ENCODE measurements around the gene ZBTB48. TPM values are rescaled to one million over a fixed set of nuclear protein-coding genes. Genes with fewer than 3 reads are reported as not detected.

The ZBTB48 gene
- total RNA-seq, 1 donor from 2014 or later, result 49.7 TPM

DNA sequence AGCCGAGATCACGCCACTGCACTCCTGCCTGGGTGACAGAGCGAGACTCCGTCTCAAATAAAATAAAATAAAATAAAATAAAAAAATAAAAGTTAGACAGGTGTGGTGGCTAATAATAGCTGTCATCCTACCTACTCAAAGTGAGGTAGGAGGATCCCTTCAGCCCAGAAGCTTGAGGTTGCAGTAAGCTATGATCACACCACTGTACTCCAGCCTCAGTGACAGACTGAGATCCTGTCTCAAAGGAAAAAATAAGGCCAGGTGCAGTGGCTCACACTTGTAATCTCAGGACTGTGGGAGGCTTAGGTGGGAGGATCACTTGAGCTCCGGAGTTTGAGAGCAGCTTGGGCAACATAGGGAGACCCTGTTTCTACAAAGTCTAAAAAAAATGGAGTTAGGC is 43.5 kb upstream of the ZBTB48 start:
- no peak overlapping the region for H3K27ac Mint-ChIP-seq
- H3K4me3 Mint-ChIP-seq (ENCODE audit: low read depth), result no peak overlapping the region
- no peaks in the 10 kb centered on the region for H3K27me3 Mint-ChIP-seq
- no peak for DNase-seq (ENCODE audit: low spot score, unreplicated experiment)
- no peaks in the 10 kb centered on the region for H3K9me3 Mint-ChIP-seq (ENCODE audit: low read depth)
- TF ChIP-seq, protein P1, sequence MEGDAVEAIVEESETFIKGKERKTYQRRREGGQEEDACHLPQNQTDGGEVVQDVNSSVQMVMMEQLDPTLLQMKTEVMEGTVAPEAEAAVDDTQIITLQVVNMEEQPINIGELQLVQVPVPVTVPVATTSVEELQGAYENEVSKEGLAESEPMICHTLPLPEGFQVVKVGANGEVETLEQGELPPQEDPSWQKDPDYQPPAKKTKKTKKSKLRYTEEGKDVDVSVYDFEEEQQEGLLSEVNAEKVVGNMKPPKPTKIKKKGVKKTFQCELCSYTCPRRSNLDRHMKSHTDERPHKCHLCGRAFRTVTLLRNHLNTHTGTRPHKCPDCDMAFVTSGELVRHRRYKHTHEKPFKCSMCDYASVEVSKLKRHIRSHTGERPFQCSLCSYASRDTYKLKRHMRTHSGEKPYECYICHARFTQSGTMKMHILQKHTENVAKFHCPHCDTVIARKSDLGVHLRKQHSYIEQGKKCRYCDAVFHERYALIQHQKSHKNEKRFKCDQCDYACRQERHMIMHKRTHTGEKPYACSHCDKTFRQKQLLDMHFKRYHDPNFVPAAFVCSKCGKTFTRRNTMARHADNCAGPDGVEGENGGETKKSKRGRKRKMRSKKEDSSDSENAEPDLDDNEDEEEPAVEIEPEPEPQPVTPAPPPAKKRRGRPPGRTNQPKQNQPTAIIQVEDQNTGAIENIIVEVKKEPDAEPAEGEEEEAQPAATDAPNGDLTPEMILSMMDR (IDR thresholded peaks at IDR 0.05; ENCODE audit: unreplicated experiment), result no peak
- peaks cover 14% of the 10 kb centered on the region for H3K36me3 Mint-ChIP-seq (ENCODE audit: insufficient read depth)
- no peaks in the 10 kb centered on the region for H3K4me1 Mint-ChIP-seq (ENCODE audit: low read depth)

DNA sequence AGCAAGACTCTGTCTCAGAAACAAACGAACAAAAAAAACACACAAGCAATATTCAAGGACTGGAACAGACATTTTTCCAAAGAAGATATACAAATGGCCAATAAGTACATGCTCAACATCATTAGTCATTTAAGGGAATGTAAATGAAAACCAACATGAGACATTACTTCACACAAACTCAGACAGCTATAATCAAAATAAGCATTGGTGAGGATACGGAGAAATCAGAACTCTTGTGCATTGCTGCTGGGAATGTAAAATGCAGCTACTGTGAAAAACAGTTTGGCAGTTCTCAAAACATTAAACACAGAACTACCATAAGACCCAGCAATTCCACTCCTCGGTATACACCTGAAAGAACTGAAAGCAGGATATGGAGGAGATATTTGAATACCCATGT is 40.8 kb upstream of the ZBTB48 start:
- Mint-ChIP-seq H3K4me3 (ENCODE audit: low read depth) (no peak overlapping the region), H3K27ac (no peak overlapping the region), H3K4me1 (ENCODE audit: low read depth) (no peaks in the 10 kb centered on the region), H3K27me3 (no peaks in the 10 kb centered on the region), H3K36me3 (ENCODE audit: insufficient read depth) (peaks cover 10% of the 10 kb centered on the region), H3K9me3 (ENCODE audit: low read depth) (no peaks in the 10 kb centered on the region)
- TF ChIP-seq, protein P1 (IDR thresholded peaks at IDR 0.05; ENCODE audit: unreplicated experiment), result no peak
- DNase-seq (ENCODE audit: low spot score, unreplicated experiment), result no peak

DNA sequence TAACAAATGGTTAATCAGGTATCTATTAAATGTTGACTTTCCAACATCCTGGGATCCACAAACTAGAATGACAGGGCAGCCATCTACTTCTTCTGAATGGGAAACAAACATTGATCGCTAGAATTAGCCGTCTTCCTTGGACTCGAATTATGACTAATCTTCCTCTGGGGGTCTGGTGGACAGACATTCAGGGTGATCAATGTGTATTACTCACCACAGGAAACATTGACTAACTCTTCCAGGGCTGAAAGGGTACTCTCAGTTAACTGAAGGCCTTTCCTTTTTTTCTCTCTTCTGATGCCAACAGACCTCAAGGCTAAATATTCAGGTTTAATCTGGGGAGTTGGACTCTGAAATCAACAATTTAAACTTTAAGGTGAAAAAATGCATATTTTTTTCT is 35.0 kb upstream of the ZBTB48 start:
- no peaks in the 10 kb centered on the region for H3K4me1 Mint-ChIP-seq (ENCODE audit: low read depth)
- no peak overlapping the region for H3K27ac Mint-ChIP-seq
- H3K9me3 Mint-ChIP-seq (ENCODE audit: low read depth), result no peaks in the 10 kb centered on the region
- no peak overlapping the region for H3K4me3 Mint-ChIP-seq (ENCODE audit: low read depth)
- DNase-seq (ENCODE audit: low spot score, unreplicated experiment), result no peak
- TF ChIP-seq, protein P1 (IDR thresholded peaks at IDR 0.05; ENCODE audit: unreplicated experiment), result no peak
- H3K36me3 Mint-ChIP-seq (ENCODE audit: insufficient read depth), result peaks cover 26% of the 10 kb centered on the region
- no peaks in the 10 kb centered on the region for H3K27me3 Mint-ChIP-seq

DNA sequence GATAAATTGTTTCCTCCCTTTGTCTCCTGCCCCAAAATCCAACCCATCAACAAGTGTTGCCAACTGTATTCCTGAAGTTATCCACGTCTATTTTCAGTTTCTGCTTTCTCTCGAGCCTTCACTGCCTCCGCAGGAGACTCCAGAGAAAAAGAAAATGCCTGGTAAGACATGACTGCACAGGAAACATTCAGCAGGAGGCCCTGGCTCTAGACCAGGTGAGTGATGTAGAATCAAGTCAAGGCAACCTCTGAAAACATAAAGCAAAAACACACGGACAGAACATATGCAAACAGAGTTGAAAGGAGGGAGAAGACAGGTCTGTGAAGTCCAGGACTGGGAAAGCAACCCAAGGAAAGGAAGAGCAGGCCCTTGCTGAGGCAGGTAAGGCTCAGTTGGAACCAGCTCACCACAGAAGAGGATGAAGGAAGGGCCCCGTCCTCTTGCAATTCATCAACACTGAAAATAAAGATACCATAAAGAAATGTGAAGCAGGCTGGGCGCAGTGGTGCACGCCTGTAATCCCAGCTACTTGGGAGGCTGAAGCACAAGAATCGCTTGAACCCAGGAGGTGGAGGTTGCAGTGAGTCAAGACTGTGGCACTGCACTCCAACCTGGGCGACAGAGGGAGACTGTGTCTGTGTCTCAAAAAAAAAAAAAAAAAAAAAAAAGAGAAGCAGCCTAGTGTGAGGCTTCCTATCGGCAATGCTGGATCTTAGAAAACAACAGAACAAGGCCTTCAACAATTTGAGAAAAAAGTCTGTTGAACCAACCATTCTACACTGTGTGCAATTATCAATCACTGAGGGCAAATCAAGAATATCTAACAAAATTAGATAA is 34.3 kb upstream of the ZBTB48 start:
- DNase-seq (ENCODE audit: low spot score, unreplicated experiment), result no peak
- Mint-ChIP-seq H3K9me3 (ENCODE audit: low read depth) (no peaks in the 10 kb centered on the region), H3K27me3 (no peaks in the 10 kb centered on the region), H3K4me1 (ENCODE audit: low read depth) (no peaks in the 10 kb centered on the region), H3K36me3 (ENCODE audit: insufficient read depth) (peaks cover 28% of the 10 kb centered on the region), H3K27ac (no peak overlapping the region), H3K4me3 (ENCODE audit: low read depth) (no peak overlapping the region)
- TF ChIP-seq, protein P1 (IDR thresholded peaks at IDR 0.05; ENCODE audit: unreplicated experiment), result no peak

DNA sequence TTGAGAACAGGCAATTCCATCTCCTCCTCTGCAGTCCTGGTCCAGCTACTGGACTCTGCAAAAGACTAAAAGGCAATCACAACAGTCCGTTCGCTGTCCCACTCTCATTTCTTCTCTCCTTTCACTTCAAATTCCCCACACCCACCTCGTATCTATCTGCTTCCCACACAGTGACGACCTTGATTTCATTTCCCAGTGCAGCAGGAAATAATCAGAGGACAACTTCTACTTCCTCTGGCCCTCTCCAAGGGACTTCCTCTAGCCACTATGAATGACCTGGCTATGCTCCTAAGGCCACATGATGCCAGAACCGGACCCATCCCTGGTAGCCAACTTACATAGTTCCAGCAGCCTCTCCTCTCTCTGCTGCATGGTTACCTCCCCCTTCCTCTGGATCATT is 33.5 kb upstream of the ZBTB48 start:
- Mint-ChIP-seq H3K27ac (no peak overlapping the region), H3K36me3 (ENCODE audit: insufficient read depth) (peaks cover 28% of the 10 kb centered on the region)

More for the DNA sequence above, 33.5 kb upstream of the ZBTB48 start:
- no peaks in the 10 kb centered on the region for H3K27me3 Mint-ChIP-seq
- H3K4me3 Mint-ChIP-seq (ENCODE audit: low read depth), result no peak overlapping the region
- TF ChIP-seq, protein P1 (IDR thresholded peaks at IDR 0.05; ENCODE audit: unreplicated experiment), result no peak
- DNase-seq (ENCODE audit: low spot score, unreplicated experiment), result no peak
- no peaks in the 10 kb centered on the region for H3K4me1 Mint-ChIP-seq (ENCODE audit: low read depth)
- H3K9me3 Mint-ChIP-seq (ENCODE audit: low read depth), result no peaks in the 10 kb centered on the region
